Keratinocyte (primary cell): Measurements from ENCODE around the gene CERKL. TPM values are rescaled to one million over a fixed set of nuclear protein-coding genes. Genes with fewer than 3 reads are reported as not detected.

ENCODE experiments used
- DNase-seq: peaks from one replicate; pipeline ENCODE4 v3.0.0-alpha.2; 2011; ENCODE audit warnings: low read depth, missing footprints, low spot score
- FAIRE-seq: peaks from 2 replicates; lab custom pipeline; 2011; peaks lifted over from hg19 to GRCh38; lab: Jason Lieb, UNC
- H2AFZ ChIP-seq: 2 replicates; pipeline ENCODE4 v1.6.0; 2012; ENCODE audit warnings: low read length, control low read depth, inconsistent platforms; ENCODE audit not compliant: control insufficient read depth
- H3K27ac ChIP-seq: 2 replicates; pipeline ENCODE4 v1.5.1; 2011; ENCODE audit warnings: low read length; ENCODE audit not compliant: control insufficient read depth, insufficient read depth
- H3K27me3 ChIP-seq: 3 replicates; pipeline ENCODE4 v1.6.0; 2011; ENCODE audit warnings: low read length; ENCODE audit not compliant: control insufficient read depth, insufficient read depth; ENCODE audit errors: extremely low read depth
- H3K36me3 ChIP-seq, 2 experiments: 2 replicates in 1 of 2; 3 replicates in 1 of 2; pipeline ENCODE4 v1.5.1; 2011; ENCODE audit warnings: low read length in 2 of 2, mild to moderate bottlenecking in 1 of 2; ENCODE audit not compliant: control insufficient read depth in 2 of 2, insufficient read depth in 2 of 2; ENCODE audit errors: extremely low read depth in 1 of 2
- H3K4me1 ChIP-seq: 3 replicates; pipeline ENCODE4 v1.5.1; 2011; ENCODE audit warnings: low read length; ENCODE audit not compliant: control insufficient read depth, insufficient read depth; ENCODE audit errors: extremely low read depth
- H3K4me2 ChIP-seq: 3 replicates; pipeline ENCODE4 v1.6.0; 2011; ENCODE audit warnings: low read depth, low read length; ENCODE audit not compliant: control insufficient read depth, insufficient read depth; ENCODE audit errors: extremely low read depth
- H3K4me3 ChIP-seq, 3 experiments: fragments of 200-600 bp in 1 of 3; sonication (generic) in 1 of 3; 2 replicates in 2 of 3; 3 replicates in 1 of 3; pipeline ENCODE4 v1.5.1; 2011 to 2016; ENCODE audit warnings: low read length in 3 of 3, mild to moderate bottlenecking in 3 of 3, control low read depth in 2 of 3, inconsistent platforms in 1 of 3, low read depth in 1 of 3, mixed read lengths in 1 of 3, mixed run types in 1 of 3, moderate library complexity in 1 of 3; ENCODE audit not compliant: control insufficient read depth in 2 of 3, insufficient read depth in 2 of 3; ENCODE audit errors: extremely low read depth in 1 of 3
- H3K79me2 ChIP-seq: 2 replicates; pipeline ENCODE4 v1.6.0; 2012; ENCODE audit warnings: low read length; ENCODE audit not compliant: control insufficient read depth, insufficient read depth
- H3K9ac ChIP-seq: 3 replicates; pipeline ENCODE4 v1.6.0; 2011; ENCODE audit warnings: low read length; ENCODE audit not compliant: control insufficient read depth, insufficient read depth; ENCODE audit errors: extremely low read depth
- H3K9me1 ChIP-seq: 3 replicates; pipeline ENCODE4 v1.6.0; 2011; ENCODE audit warnings: low read length; ENCODE audit not compliant: control insufficient read depth, insufficient read depth; ENCODE audit errors: extremely low read depth
- H3K9me3 ChIP-seq: 2 replicates; pipeline ENCODE4 v1.5.1; 2012; ENCODE audit warnings: low read depth, low read length; ENCODE audit not compliant: control insufficient read depth
- H4K20me1 ChIP-seq: 3 replicates; pipeline ENCODE4 v1.6.0; 2011; ENCODE audit warnings: low read length; ENCODE audit not compliant: control insufficient read depth, insufficient read depth; ENCODE audit errors: extremely low read depth
- CTCF ChIP-seq, 3 experiments: IDR thresholded peaks in 1 of 3; conservative IDR thresholded peaks in 1 of 3; optimal IDR thresholded peaks in 1 of 3; 2 replicates in 2 of 3; 3 replicates in 1 of 3; pipeline versions ENCODE3 to v1.5.1; 2011; ENCODE audit warnings: low read length in 3 of 3, mild to moderate bottlenecking in 3 of 3, moderate library complexity in 2 of 3, control low read depth in 1 of 3, inconsistent platforms in 1 of 3; ENCODE audit not compliant: insufficient read depth in 2 of 3; ENCODE audit errors: extremely low read depth in 1 of 3
- EZH2 ChIP-seq: IDR thresholded peaks from one replicate; pipeline ENCODE4 v1.6.1; 2012; ENCODE audit warnings: inconsistent platforms, mild to moderate bottlenecking, low read length, moderate library complexity
- dilution Hi-C: fragments of 300-500 bp; cut with MboI; formaldehyde crosslinking; loops from one replicate; pipeline ENCODE4 v1.7.0; 2020; ENCODE audit warnings: low sequenced_read_pairs; ENCODE audit not compliant: extremely low pct_ligation_motif_present
- polyA plus RNA-seq, 5 experiments: library from polyadenylated mRNA; depleted of rRNA in 3 of 5; stranded (reverse) in 3 of 5; stranded (forward) in 1 of 5; unstranded in 1 of 5; fragments of >200 nt; gene quantifications; 1 replicate in 1 of 5; 2 replicates in 3 of 5; 3 replicates in 1 of 5; pipeline versions ENCODE4 v1.2.1 to v1.2.3, GENCODE V29; 2011 to 2012; ENCODE audit warnings: missing spikeins in 2 of 5, low read depth in 1 of 5, low replicate concordance in 1 of 5

CERKL gene
- polyA plus RNA-seq, 1 donor (not counting 4 experiments of a cell fraction or from before 2014, with no cell fraction given) = 0.03 TPM

DNA sequence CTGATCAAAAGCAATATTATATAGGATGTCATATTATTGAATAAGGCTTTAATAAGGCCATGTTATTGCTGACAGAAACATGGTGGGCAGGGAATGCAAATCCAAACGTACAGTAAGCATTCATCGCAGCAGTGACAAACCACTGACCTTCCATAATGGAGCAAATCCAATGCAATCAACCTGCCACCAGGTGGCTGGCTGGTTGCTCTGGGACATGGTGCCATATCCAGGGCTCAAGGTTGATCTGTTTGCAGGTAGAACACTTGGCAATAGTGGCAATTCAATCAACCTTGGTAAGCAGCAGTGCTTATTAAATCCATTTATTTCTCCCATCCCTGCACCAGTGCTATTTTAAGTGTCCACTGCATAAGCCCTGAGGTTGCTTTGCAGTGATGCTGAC is 75.4 kb downstream of the CERKL start:
- Histone ChIP-seq H3K79me2 (no peaks in the 10 kb centered on the region), H3K9me3 (no peaks in the 10 kb centered on the region), H3K27ac (no peak overlapping the region), H3K4me2 (no peak overlapping the region), H3K4me1 (peaks cover 5% of the 10 kb centered on the region), H3K4me3 (no peak overlapping the region), H3K27me3 (no peaks in the 10 kb centered on the region), H2AFZ (no peak overlapping the region), H3K9ac (no peak overlapping the region), H3K36me3 (no peaks in the 10 kb centered on the region), H4K20me1 (no peaks in the 10 kb centered on the region), H3K9me1 (no peaks in the 10 kb centered on the region)
- TF ChIP-seq CTCF (optimal IDR thresholded peaks at IDR 0.05 in 1 of 3, IDR thresholded peaks at IDR 0.05 in 1 of 3, conservative IDR thresholded peaks at IDR 0.05 in 1 of 3; ENCODE audit: extremely low read depth in 1 of 3, insufficient read depth in 2 of 3, low read length in 3 of 3) (peak; percentile 32 to 64 (median 55)), EZH2 (no peak)
- dilution Hi-C loops = no loop called here
- FAIRE-seq (no peak), DNase-seq (no peak)

DNA sequence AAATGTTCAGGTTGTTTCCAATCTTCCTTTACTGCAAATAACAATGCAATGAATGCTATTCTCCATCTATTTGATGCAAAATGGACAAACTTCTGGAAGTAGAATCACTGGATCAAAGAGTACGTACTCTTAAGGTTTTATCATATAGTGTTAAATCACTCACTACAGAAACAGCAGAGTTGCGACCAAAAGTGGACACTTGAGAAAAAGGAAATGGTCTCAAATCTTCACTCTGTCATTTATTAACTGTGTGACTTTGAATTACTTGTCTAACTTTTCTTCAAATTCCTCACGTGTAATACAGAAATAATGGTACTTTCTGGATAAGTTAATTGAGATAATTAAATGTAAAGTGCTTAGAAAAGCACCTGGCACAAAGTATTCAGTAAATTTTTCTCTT is 78.1 kb downstream of the CERKL start:
- H3K36me3 ChIP-seq = no peaks in the 10 kb centered on the region
- no peak overlapping the region for H3K4me2 ChIP-seq
- H3K27me3 ChIP-seq = no peaks in the 10 kb centered on the region
- peaks cover 3% of the 10 kb centered on the region for H3K4me1 ChIP-seq
- no peaks in the 10 kb centered on the region for H3K79me2 ChIP-seq
- FAIRE-seq = no peak
- H3K9me3 ChIP-seq = no peaks in the 10 kb centered on the region
- dilution Hi-C loops = no loop called here
- TF ChIP-seq EZH2 = no peak
- TF ChIP-seq CTCF (optimal IDR thresholded peaks at IDR 0.05 in 1 of 3, IDR thresholded peaks at IDR 0.05 in 1 of 3, conservative IDR thresholded peaks at IDR 0.05 in 1 of 3; ENCODE audit: extremely low read depth in 1 of 3, insufficient read depth in 2 of 3, low read length in 3 of 3) = no peak
- H3K4me3 ChIP-seq = no peak overlapping the region
- no peak overlapping the region for H3K27ac ChIP-seq
- no peak overlapping the region for H3K9ac ChIP-seq
- no peak for DNase-seq
- no peak overlapping the region for H2AFZ ChIP-seq
- H4K20me1 ChIP-seq = no peaks in the 10 kb centered on the region
- H3K9me1 ChIP-seq = no peaks in the 10 kb centered on the region
